ENCODE results near the gene FAM181A.

- no peak for TF ChIP-seq CTCF (conservative IDR thresholded peaks at IDR 0.05)
- no peak for TF ChIP-seq EZH2 (IDR thresholded peaks at IDR 0.05; ENCODE audit: low read depth)
Measured at GRCh38 chr14:93884950-93885349, 42.2 kb upstream of the FAM181A start.
